Measurements from ENCODE around the gene COL4A4. TPM values are rescaled to one million over a fixed set of nuclear protein-coding genes. Genes with fewer than 3 reads are reported as not detected.

Gene COL4A4
- total RNA-seq, 4 donors from 2014 or later = 3.6 to 9.6 (median 6.1) TPM

- H3K27me3 ChIP-seq = no peaks in the 10 kb centered on the region
- no peak for DNase-seq (ENCODE audit: extremely low spot score)
- H3K4me3 ChIP-seq = no peak overlapping the region
- no peaks in the 10 kb centered on the region for H3K36me3 ChIP-seq
- intact Hi-C loops (cut with DNase I) = no loop called here
- no peaks in the 10 kb centered on the region for H3K9me3 ChIP-seq
- WGBS = 90% methylated on average over 4 of the region's 4 CpGs
- TF ChIP-seq POLR2A (IDR thresholded peaks at IDR 0.05; ENCODE audit: low read depth) (no peak), POLR2AphosphoS5 (IDR thresholded peaks at IDR 0.05) (no peak), EP300 (IDR thresholded peaks at IDR 0.05) (no peak), CTCF (IDR thresholded peaks at IDR 0.05) (no peak)
- no peaks in the 10 kb centered on the region for H3K4me1 ChIP-seq
- H3K27ac ChIP-seq (replicated peaks in 1 of 4) = no peak overlapping the region
Observed at GRCh38 chr2:227141301-227141700, 22.7 kb downstream of the COL4A4 start.

GRCh38 chr2:227134591-227134990 is 29.4 kb downstream of the COL4A4 start:
- intact Hi-C loops (cut with DNase I) = no loop called here
- no peak for DNase-seq (ENCODE audit: extremely low spot score)

GRCh38 chr2:227132986-227133385 is 31.0 kb downstream of the COL4A4 start:
- intact Hi-C loops (cut with DNase I) = no loop called here
- H3K27ac ChIP-seq (replicated peaks in 1 of 4) = no peak overlapping the region
- no peaks in the 10 kb centered on the region for H3K9me3 ChIP-seq
- peaks cover 0 to 8% (median 0%) of the 10 kb centered on the region in 4 donors for H3K27me3 ChIP-seq
- TF ChIP-seq EP300 (IDR thresholded peaks at IDR 0.05) (no peak), POLR2AphosphoS5 (IDR thresholded peaks at IDR 0.05) (no peak), CTCF (IDR thresholded peaks at IDR 0.05) (no peak), POLR2A (IDR thresholded peaks at IDR 0.05; ENCODE audit: low read depth) (no peak)
- no peak overlapping the region for H3K4me3 ChIP-seq
- no peak for DNase-seq (ENCODE audit: extremely low spot score)
- WGBS = 74% methylated on average over 4 of the region's 4 CpGs
- H3K4me1 ChIP-seq = peaks cover 0 to 4% (median 1%) of the 10 kb centered on the region in 4 donors
- no peaks in the 10 kb centered on the region for H3K36me3 ChIP-seq

More at GRCh38 chr2:227134591-227134990, 29.4 kb downstream of the COL4A4 start:
- no peak overlapping the region for H3K27ac ChIP-seq (replicated peaks in 1 of 4)
- H3K36me3 ChIP-seq = no peaks in the 10 kb centered on the region
- no peaks in the 10 kb centered on the region for H3K9me3 ChIP-seq
- TF ChIP-seq EP300 (IDR thresholded peaks at IDR 0.05) = no peak
- no peak for TF ChIP-seq POLR2A (IDR thresholded peaks at IDR 0.05; ENCODE audit: low read depth)
- no peak for TF ChIP-seq CTCF (IDR thresholded peaks at IDR 0.05)
- TF ChIP-seq POLR2AphosphoS5 (IDR thresholded peaks at IDR 0.05) = no peak
- peaks cover 0 to 4% (median 1%) of the 10 kb centered on the region in 4 donors for H3K4me1 ChIP-seq
- WGBS = 84% methylated on average over 5 of the region's 5 CpGs
- H3K27me3 ChIP-seq = no peaks in the 10 kb centered on the region
- no peak overlapping the region for H3K4me3 ChIP-seq

GRCh38 chr2:227130636-227131035 is 33.4 kb downstream of the COL4A4 start:
- H3K4me1 ChIP-seq = peaks cover 0 to 4% (median 1%) of the 10 kb centered on the region in 4 donors
- intact Hi-C loops (cut with DNase I) = loop anchor here (1.0 kb wide), 1 partner anchor 108 kb away; no protein-coding TSS in a partner anchor
- 95% methylated on average over 8 of the region's 8 CpGs for WGBS

More at GRCh38 chr2:227130636-227131035, 33.4 kb downstream of the COL4A4 start:
- no peak for TF ChIP-seq POLR2AphosphoS5 (IDR thresholded peaks at IDR 0.05)
- no peak for TF ChIP-seq CTCF (IDR thresholded peaks at IDR 0.05)
- TF ChIP-seq POLR2A (IDR thresholded peaks at IDR 0.05; ENCODE audit: low read depth) = no peak
- H3K36me3 ChIP-seq = no peaks in the 10 kb centered on the region
- no peak overlapping the region for H3K4me3 ChIP-seq
- no peaks in the 10 kb centered on the region for H3K9me3 ChIP-seq
- H3K27me3 ChIP-seq = peaks cover 0 to 17% (median 0%) of the 10 kb centered on the region in 4 donors
- DNase-seq (ENCODE audit: extremely low spot score) = no peak
- H3K27ac ChIP-seq (replicated peaks in 1 of 4) = no peak overlapping the region

Data from esophagus muscularis mucosa (tissue), 4 donors.